Activated T-helper 2 cell treated with anti-CD3 and anti-CD28 coated beads, Interferon-gamma antibody, Interleukin-2, Interleukin-4, amounts not matched to agents 10 μg/mL and 5 μg/mL and 100 μg/mL, durations not matched to agents 14 hours and 24 hours and 36 hours (primary cell): ENCODE results near the gene PPP1R7. TPM values are rescaled to one million over a fixed set of nuclear protein-coding genes. Genes with fewer than 3 reads are reported as not detected.

ENCODE experiments used
- DNase-seq: peaks from one replicate; pipeline ENCODE4 v3.0.0; 2021; ENCODE audit warnings: low spot score
- H3K27ac Mint-ChIP-seq: one replicate; pipeline ENCODE4 v1.8.0; 2021; ENCODE audit warnings: mixed read lengths
- H3K27me3 Mint-ChIP-seq: one replicate; pipeline ENCODE4 v1.8.0; 2021; ENCODE audit warnings: low read depth, mixed read lengths
- H3K36me3 Mint-ChIP-seq: one replicate; pipeline ENCODE4 v1.8.0; 2021; ENCODE audit warnings: low read depth, mixed read lengths
- H3K4me1 Mint-ChIP-seq: one replicate; pipeline ENCODE4 v1.8.0; 2021; ENCODE audit warnings: low read depth, mixed read lengths
- H3K4me3 Mint-ChIP-seq: one replicate; pipeline ENCODE4 v1.8.0; 2021; ENCODE audit warnings: low read depth, mild to moderate bottlenecking, moderate library complexity, mixed read lengths
- H3K9me3 Mint-ChIP-seq: one replicate; pipeline ENCODE4 v1.8.0; 2021; ENCODE audit warnings: mixed read lengths
- intact Hi-C: fragments of 100-400 bp; cut with micrococcal nuclease; formaldehyde crosslinking; loops from one replicate; pipeline ENCODE4 v1.15.1; 2023
- total RNA-seq: library from RNA; stranded (reverse); gene quantifications from 2 replicates; pipeline ENCODE4 v1.2.3, GENCODE V29; 2022

Gene PPP1R7
- total RNA-seq, 1 donor from 2014 or later: 101 TPM

- H3K36me3 Mint-ChIP-seq: peaks cover 76% of the 10 kb centered on the region
- H3K4me1 Mint-ChIP-seq: no peaks in the 10 kb centered on the region
- no peaks in the 10 kb centered on the region for H3K9me3 Mint-ChIP-seq
Observed at GRCh38 chr2:241229563-241230401, 79.5 kb downstream of the PPP1R7 start.

GRCh38 chr2:241230435-241230834, 80.2 kb downstream of the PPP1R7 start:
- Mint-ChIP-seq H3K27ac (no peak overlapping the region), H3K36me3 (peaks cover 82% of the 10 kb centered on the region), H3K27me3 (no peaks in the 10 kb centered on the region), H3K4me1 (no peaks in the 10 kb centered on the region), H3K4me3 (no peak overlapping the region), H3K9me3 (no peaks in the 10 kb centered on the region)
- no peak for DNase-seq
- intact Hi-C loops: no loop called here

More at GRCh38 chr2:241229563-241230401, 79.5 kb downstream of the PPP1R7 start:
- Mint-ChIP-seq H3K27ac (no peak overlapping the region), H3K27me3 (no peaks in the 10 kb centered on the region), H3K4me3 (no peak overlapping the region)
- no peak for DNase-seq
- intact Hi-C loops: no loop called here

GRCh38 chr2:241232736-241233575, 82.7 kb downstream of the PPP1R7 start:
- Mint-ChIP-seq H3K9me3 (no peaks in the 10 kb centered on the region), H3K4me3 (no peak overlapping the region), H3K27me3 (no peaks in the 10 kb centered on the region), H3K27ac (no peak overlapping the region), H3K36me3 (peaks cover 87% of the 10 kb centered on the region), H3K4me1 (no peaks in the 10 kb centered on the region)
- no peak for DNase-seq
- intact Hi-C loops: no loop called here

Other genes with a start within 250 kb of the PPP1R7 start
- gene CROCC2, start 244.1 kb upstream of the PPP1R7 start, total RNA-seq: not detected in 2 replicates
- gene SNED1, start 151.8 kb upstream of the PPP1R7 start, total RNA-seq: 1.5 and 1.7 TPM in 2 replicates
- 34.4 and 35.4 TPM in 2 replicates for gene MTERF4, start 48.2 kb upstream of the PPP1R7 start, total RNA-seq
- gene PASK, start 995 bp upstream of the PPP1R7 start, total RNA-seq: 72.5 and 75.8 TPM in 2 replicates
- 3.5 and 4.3 TPM in 2 replicates for gene ANO7, start 38.2 kb downstream of the PPP1R7 start, total RNA-seq
- 282 and 293 TPM in 2 replicates for gene HDLBP, start 165.2 kb downstream of the PPP1R7 start, total RNA-seq
- 231 TPM in 2 replicates for gene SEPTIN2, start 165.5 kb downstream of the PPP1R7 start, total RNA-seq
- gene FARP2, start 205.8 kb downstream of the PPP1R7 start, total RNA-seq: 38.1 and 38.2 TPM in 2 replicates